HG03103 (cell line): Measurements from ENCODE around the gene LTBP1.
"Not testable (repeated sequence)": the region's sequence is repeated elsewhere in the genome, so short reads cannot be mapped to it uniquely, and the experiment has no call there.

ENCODE experiments used
- ATAC-seq: cut with Tn5 transposase; IDR thresholded peaks from one replicate; pipeline ENCODE4 v1.9.1; 2021; ENCODE audit warnings: low read depth; ENCODE audit not compliant: unreplicated experiment

Gene LTBP1

DNA sequence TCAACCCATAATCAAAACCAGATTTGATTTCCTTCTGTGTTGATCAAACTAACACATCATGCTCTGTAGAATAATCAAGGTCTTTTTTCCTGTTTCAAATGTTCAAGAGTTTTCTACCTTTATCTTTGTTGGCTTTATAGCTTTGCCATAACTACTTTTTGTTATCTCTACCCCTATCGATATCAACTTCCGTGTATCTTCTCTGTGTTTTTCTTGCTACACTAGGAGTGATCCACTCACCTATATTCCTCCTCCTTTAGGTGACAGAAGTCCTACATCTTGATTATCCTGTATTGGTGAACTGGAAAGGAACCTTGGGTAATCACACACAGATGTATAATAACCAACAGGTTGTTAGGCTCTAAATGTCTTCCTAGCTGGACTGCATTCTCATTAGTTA, 85.5 kb downstream of the LTBP1 start:
- no peak for ATAC-seq

DNA sequence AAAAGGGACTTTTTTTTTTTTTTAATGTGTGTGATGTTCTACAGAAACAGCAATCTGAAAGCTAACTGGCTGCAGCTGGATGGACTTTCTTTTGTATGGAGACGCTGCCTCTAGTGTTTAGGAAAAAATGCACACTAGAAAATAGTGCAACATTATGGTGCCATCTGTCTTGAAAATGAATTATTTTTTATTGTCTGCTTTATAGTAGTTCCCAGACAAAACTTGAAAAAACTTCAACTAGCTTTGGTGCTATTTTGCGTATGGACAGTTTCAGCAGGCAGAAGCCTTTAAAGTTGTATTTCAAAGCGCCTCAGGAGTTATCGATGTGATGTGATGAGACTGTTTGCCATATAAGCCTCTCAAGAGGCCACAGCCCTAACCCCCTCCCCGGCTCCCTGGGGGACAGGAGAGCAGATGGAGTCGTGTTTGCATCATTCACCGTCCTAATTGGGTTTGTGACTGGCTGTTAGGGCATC, 86.9 kb downstream of the LTBP1 start:
- no peak for ATAC-seq

DNA sequence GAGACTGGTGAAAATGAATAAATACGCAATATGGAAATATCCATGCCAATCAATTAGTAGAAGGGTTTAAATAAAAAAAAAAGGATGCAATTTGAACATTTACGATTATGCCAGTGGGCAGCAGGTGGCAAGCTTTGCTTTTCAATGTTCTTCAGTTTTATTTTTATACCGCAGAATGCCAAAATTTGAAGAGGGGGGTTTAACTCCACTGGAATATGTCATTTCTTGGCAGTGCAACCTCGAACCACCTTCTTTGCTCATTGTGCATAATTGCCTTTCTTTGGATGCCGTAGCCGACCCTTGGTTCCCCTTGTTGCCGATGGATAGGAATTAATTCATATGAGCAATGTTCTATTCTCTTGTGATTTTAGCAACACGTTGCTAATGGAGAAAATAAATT, 88.0 kb downstream of the LTBP1 start:
- no peak for ATAC-seq

DNA sequence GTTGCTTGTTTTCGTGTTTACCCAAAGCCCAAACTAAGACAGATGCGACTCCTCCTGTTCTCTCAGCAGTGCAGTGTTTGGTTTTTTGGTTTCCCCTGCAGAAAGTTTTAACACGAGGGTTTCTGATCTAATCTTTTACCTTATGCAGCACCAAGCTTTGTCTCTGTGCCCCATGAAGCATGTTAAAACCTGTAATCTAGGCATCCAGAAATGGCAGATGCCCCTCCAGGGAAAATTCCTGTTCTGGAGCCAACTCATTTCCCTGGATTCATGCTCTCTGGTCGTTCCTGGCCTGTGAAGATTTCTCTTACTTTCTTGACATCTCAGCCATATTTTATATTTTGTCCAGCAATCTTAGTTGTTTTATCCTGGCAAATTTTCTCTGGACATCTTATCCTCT, 91.5 kb downstream of the LTBP1 start:
- ATAC-seq: no peak

DNA sequence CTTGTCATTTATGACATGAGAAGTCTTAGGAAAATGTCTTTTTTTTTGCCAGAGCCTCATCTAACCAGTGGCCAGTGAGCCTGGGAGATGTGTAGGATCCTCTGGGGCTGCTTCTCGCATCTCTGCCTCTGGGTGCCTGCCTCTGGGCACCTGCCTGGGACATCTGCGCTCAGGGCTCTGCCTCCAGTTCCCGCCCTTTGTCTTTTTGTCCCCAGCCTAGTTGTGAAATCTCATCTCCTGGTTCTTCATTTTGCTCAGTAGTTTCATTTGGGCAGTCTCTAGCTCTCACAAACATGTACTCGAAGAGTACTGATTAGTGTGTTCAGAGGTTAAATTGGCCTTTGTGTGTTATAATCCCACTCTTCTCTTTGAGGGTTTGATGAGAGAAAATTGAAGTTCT, 92.0 kb downstream of the LTBP1 start:
- no peak for ATAC-seq

DNA sequence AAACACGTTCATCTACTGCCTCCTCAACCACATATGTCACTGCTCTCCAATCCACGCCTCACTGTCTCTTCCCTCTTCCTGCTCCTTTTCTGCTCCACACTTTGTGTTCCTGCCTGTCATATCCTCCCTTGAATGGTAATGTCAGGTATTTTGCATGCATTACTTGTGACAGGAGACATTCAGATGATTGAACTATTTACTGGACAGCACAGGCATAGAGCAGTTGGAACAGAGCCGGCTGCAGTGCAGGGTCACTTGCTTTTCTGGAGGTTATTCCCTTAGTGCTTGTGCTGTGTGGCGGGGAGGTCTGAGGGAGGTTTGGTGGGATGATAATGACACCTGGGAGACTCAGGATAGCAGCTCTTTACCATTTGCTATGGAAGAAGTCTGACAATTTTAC, 93.8 kb downstream of the LTBP1 start:
- no peak for ATAC-seq

DNA sequence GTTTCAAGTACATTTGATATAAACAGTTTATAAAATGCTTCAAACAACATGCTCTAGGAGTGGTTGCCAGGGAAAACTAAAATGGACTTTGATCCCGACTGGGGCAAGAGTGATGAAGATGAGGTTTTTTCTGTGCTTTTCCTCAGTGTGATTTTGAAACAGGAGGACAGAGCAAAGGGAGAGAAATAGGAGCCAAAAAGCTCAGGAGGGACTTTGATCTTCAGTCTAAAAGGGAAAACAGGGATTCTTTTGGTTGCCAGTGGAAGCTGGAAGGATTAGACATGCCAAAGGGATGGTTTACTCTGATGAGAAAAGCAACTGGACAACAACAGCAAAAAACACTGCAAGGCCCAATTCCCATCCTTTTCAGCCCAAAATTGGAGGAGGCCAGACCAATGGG, 95.5 kb downstream of the LTBP1 start:
- ATAC-seq: no peak

DNA sequence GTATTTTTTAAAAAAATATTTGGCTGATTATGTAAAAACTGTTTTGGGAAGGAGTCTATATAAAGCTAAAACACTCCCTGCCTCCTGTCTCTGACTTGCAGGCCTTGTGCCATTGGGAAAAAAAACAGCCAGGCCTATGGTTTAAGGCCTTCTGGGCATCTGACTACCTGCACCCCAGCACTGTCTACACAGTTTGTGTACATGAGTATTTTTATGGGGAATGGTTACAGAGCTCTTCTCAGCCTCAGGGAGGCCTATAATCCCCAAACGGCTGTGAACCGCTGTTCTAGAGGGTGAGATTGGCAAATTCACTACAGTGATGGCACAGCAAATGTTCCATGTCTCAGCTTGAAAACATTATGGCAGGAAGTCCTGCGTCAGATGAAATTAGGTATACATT, 96.1 kb downstream of the LTBP1 start:
- no peak for ATAC-seq

DNA sequence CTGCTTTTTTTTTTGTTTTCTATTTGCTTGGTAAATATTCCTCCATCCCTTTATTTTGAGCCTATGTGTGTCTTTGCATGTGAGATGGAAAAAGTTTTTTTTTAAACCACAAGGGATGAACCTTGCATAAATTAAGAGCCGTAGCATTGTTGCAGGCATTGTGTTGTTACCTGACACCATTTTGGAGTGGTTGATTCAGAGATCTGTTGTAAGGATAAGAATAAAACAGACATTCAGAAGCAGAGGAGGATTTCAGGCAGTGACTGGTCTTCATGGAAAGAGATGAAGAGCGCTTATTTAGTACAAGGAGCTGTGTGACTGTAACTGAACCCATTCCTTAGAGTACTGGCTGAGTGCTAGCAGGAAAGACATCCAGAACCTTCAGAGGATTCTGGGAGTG, 101.2 kb downstream of the LTBP1 start:
- no peak for ATAC-seq

DNA sequence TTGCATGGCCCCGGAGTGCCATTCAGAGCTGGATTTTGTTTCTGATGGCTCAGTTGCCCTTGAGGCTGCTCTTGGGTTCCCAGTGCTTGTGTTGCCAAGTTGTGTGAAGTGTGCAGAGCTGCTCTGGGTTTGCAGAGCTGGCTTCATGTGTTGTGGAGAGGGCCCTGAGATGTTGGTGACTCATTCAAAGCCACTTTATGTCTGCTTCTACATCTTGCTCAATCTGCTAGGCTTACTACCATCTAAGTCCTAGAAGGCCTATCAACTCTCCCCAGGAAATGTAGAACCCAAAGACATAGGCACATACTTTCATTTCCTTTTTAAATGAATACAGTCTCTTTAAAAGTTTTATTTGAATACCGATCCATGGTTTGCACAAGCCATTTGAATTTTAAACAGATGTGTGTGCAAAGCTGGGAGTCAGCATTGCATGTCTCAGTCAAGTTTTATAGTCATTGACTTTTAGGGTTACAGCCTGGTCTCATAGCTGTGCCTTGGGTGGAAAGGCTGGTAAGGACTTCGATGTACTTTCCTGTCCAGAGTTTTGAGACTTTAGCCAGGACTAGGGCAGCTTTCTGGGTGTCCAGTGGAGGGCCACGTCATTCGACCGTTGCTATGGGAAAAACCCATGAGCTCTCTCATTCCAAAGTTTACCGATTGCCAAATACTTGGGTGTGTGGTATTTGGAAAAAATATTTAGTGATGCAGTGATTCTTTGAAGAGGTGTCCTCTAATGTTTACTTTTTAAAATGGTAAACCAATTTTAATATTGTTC, 105.0 kb downstream of the LTBP1 start:
- ATAC-seq: no peak

DNA sequence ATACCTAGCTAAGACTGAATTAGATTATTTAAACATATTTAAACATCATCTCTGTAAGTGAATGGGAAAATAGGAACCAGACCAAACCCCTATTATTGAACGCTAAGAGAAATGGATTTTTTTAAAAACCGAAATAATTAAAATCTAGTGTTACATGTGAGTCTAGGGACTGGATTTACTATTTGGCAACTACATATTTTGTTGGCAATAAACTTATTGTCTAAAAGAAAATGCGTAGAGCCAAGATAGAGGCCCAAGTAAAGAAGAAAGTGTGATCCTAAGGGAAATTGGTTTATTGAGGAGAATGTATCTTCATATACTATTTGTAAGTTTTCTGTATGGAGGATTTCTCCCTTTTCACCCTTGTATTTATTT, 105.6 kb downstream of the LTBP1 start:
- no peak for ATAC-seq

DNA sequence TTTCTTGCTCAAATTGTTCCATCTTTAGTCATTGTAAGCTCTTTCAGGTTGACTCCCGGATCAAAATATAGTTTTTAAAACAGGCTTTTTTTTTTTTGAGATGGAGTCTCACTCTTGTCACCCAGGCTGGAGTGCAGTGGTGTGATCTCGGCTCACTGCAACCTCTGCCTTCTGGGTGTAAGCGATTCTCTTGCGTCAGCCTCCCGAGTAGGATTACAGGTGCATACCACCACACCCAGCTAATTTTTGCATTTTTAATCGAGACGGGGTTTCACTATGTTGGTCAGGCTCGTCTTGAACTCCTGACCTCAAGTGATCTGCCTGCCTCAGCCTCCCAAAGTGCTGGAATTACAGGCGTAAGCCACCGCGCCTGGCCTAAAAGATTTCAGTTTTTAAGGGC, 106.0 kb downstream of the LTBP1 start:
- ATAC-seq: not testable (repeated sequence)

DNA sequence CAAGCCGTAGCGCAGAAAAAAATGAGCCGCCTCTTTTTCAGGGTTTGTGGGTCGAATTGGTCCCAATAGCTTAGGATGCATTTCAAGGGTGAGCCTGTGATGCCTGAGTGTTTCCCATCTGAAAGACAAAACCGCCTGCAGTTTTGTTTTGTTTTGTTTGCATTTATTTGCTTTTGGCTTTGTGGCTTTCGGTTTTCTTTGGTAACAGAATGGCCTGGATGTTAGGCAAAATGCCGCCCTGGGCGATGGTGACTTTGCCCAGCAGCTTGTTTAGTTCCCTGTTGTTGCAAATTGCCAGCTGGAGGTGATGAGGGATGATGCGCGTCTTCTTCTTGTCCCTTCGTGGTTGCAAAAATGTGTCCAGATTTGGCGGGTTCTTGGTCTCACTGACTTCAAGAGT, 109.4 kb downstream of the LTBP1 start:
- no peak for ATAC-seq

DNA sequence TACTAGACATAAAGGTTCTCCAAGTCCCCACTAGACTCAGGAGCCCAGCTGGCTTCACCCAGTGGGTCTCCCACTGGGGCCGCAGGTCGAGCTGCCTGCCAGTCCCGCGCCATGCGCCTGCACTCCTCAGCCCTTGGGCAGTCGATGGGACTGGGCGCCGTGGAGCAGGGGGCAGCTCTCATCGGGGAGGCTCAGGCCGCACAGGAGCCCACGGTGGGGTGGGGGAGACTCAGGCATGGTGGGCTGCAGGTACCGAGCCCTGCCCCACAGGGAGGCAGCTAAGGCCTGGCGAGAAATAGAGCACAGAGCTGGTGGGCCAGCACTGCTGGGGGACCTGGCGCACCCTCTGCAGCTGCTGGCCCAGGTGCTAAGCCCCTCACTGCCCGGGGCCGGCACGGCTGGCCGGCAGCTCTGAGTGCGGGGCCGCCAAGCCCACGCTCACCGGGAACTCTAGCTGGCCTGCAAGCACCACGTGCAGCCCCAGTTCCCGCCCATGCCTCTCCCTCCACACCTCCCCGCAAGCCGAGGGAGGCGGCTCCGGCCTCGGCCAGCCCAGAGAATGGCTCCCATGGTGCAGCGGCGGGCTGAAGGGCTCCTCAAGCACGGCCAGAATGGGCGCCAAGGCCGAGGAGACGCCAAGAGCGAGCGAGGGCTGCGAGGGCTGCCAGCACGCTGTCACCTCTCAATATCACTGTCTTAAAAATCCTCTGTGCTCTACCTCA, 110.7 kb downstream of the LTBP1 start:
- ATAC-seq: not testable (repeated sequence)

DNA sequence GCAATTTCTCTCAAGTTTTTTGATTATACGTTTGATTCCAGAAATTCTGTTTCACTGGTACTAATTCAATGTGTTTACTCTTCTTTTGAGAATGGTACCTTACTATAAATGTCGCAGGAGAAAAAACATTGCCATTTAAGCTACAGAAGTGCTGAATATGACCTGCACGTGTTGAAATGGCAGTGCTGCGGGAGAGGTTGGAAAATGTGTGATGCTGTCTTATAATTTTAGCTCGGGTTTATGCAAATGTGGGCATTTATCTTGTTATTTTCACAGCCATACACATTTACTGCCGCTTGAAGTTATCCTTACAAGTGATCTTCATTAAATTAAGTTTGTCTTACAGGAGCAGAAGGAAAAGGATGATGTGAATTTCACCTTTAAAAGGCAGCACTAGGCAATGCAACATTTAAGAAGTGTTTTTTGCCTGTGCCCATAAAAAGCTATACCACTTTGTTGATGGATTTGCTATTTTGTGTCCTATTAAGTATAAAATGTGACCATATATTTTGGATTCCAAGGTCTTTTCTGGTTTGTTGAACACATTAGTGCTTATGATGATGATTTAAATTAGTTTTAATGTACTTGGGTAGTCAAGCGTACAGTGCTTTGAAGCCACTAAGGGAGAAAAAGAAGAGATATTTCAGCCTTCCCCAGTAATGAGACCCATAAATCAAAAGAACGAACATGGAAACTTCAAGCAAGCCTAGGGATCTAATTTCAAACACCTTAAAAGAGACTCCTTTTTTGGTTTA, 112.1 kb downstream of the LTBP1 start:
- ATAC-seq: no peak

DNA sequence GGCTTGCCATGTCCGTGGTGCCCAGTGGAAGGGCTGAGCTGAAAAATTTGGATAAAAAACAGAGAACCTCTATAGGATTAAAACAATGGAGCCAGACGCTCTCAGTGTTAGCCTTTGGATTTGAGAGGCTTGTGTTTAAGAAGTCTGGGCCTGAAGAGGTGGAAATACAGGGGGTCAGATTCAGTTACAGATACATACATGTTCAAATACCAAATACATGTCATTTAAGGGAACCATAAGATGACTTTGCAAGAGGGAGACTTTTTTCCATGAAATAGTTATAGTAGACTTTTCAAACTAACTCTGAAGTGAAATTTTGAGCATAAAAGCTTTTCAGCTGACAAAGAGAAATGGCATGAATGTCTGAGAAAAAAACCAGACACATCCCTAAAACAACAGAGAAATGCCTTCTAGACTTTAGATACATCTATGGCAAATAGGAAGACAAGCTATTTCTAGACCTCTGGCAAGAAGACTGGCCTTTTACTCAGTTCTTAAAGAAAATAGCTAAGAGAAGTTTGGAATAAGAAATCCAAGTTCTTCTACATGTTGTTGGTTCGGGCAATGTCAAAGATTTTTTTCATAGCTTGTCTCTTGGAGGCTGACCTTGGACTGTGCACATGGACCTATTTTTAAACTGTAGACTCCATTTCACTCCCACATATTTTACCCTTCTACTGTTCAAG, 112.9 kb downstream of the LTBP1 start:
- ATAC-seq: no peak

DNA sequence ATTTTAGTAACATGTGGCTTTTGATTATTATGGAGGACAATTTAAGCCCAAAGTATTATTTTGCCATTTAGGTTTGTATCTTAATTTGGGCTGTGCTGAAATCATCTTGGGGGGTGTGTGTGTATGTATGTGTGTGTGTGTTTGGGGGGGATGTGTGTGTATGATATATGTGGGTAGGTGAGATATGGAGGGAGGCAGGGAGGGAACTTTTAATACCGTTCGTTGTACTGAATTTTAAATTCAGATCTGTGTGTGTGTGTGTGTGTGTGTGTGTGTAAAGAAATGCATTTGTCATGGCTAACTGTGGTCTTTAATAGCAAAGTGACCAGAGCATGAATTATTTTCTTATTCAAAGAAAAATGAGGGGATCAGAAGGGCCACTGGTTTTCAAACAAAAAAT, 113.7 kb downstream of the LTBP1 start:
- ATAC-seq: no peak

DNA sequence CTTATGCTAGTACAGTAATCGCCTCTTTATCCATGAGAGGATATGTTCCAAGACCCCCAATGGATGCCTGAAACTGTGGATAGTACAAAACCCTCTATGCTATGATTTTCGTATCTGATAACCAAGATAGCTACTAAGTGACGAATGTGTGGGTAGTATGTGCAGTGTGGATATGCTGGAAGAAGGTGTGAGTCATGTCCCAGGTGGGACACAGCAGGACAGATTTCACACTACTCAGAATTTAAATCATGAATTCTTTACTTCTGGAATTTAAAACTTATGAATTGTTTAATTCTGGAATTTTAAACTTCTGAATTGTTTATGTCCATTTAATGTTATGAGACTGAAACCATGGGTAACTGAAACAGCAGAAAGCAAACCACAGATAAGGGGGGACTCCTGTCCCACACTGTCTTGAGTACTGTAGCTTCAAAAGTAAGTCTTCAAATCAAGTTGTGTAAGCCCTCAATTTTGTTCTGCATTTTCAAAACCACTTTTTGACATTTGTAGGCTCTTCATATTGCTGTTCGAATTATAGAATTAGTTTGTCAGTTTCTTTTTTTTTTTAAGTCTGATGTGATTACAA, 116.0 kb downstream of the LTBP1 start:
- no peak for ATAC-seq

DNA sequence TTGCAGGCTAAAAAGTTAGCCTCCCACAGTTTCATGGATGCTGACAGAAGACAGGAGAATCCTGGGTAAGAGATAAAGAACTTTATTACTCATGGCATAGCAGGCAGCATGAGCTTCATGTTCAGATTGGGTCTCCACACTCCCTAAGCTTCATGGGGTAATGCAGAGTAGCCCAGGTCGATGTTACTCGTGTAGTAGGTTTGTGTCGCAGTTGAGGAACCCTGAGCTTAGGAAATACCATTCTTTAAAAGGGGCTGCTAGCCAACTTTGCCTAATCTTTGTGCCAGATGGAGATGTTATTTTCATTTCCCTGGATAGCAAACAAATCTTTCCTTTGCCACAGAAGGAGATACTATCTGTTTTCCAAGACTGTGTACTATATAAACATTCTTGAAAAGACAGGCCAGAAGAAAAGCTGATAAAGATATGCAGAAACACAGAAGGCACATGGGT, 117.6 kb downstream of the LTBP1 start:
- no peak for ATAC-seq

DNA sequence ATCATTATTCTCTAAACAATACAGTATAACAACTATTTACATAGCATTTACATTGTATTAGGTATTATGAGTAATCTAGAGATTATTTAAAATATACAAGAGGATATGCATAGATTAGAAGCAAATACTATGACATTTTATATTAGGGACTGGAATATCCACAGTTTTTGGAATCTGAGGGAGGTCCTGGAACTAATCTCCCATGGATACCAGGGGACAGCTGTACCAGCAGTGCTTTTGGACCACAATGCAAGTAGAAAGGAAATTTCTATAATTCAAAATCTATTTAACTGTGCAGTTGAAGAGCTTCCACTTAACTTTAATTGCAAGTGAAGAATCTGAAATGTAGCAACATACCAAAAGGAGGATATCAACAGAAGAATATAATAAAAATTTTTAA, 120.8 kb downstream of the LTBP1 start:
- no peak for ATAC-seq
